GM23338 (cell line): Measurements from ENCODE around the gene OS9. TPM values are rescaled to one million over a fixed set of nuclear protein-coding genes. Genes with fewer than 3 reads are reported as not detected.

Source experiments
- ATAC-seq: fragments of 200-7000 bp; cut with Tn5 transposase; 3 replicates; pipeline ENCODE4 v1.9.1; 2020
- DNase-seq: peaks from one replicate; pipeline ENCODE4 v3.0.0-alpha.2; 2015; ENCODE audit warnings: low spot score
- H2AFZ ChIP-seq: fragments of 200-600 bp; sonication (generic); 2 replicates; pipeline ENCODE4 v1.8.0; 2016; ENCODE audit warnings: antibody characterized with exemption, mild to moderate bottlenecking, moderate library complexity
- H3F3A ChIP-seq: fragments of 200-600 bp; sonication (generic); replicated peaks from 2 replicates; pipeline ENCODE4 v1.8.0; 2017; ENCODE audit warnings: antibody characterized with exemption, mixed run types, low read depth
- H3K27ac ChIP-seq: fragments of 200-600 bp; sonication (generic); 2 replicates; pipeline ENCODE4 v1.6.1; 2016; ENCODE audit warnings: low read depth
- H3K27me3 ChIP-seq: fragments of 200-600 bp; sonication (generic); 2 replicates; pipeline ENCODE4 v1.8.0; 2016; ENCODE audit warnings: mild to moderate bottlenecking, mixed run types, moderate library complexity; ENCODE audit not compliant: insufficient read depth
- H3K36me3 ChIP-seq: fragments of 200-600 bp; sonication (generic); 2 replicates; pipeline ENCODE4 v1.8.0; 2016; ENCODE audit warnings: mild to moderate bottlenecking; ENCODE audit not compliant: insufficient read depth
- H3K4me1 ChIP-seq: fragments of 200-600 bp; sonication (generic); 2 replicates; pipeline ENCODE4 v1.8.0; 2016; ENCODE audit warnings: mild to moderate bottlenecking, moderate library complexity; ENCODE audit not compliant: insufficient read depth
- H3K4me2 ChIP-seq: fragments of 200-600 bp; sonication (generic); 2 replicates; pipeline ENCODE4 v1.7.1; 2017; ENCODE audit warnings: mixed run types
- H3K4me3 ChIP-seq: fragments of 200-600 bp; sonication (generic); 2 replicates; pipeline ENCODE4 v1.6.1; 2016; ENCODE audit warnings: mixed run types
- H3K79me2 ChIP-seq: fragments of 200-600 bp; sonication (generic); replicated peaks from 2 replicates; pipeline ENCODE4 v1.8.0; 2017; ENCODE audit warnings: mild to moderate bottlenecking; ENCODE audit not compliant: insufficient read depth
- H3K9me2 ChIP-seq: fragments of 200-600 bp; sonication (generic); 2 replicates; pipeline ENCODE4 v1.8.0; 2017; ENCODE audit not compliant: insufficient read depth
- H4K20me1 ChIP-seq: fragments of 200-600 bp; sonication (generic); replicated peaks from 2 replicates; pipeline ENCODE4 v1.8.0; 2017; ENCODE audit warnings: mild to moderate bottlenecking; ENCODE audit not compliant: insufficient read depth
- H3K27ac Mint-ChIP-seq: 2 replicates; pipeline ENCODE4 v1.8.0; 2020; ENCODE audit warnings: inconsistent platforms, mild to moderate bottlenecking, moderate library complexity, mixed read lengths
- H3K27me3 Mint-ChIP-seq: 3 replicates; pipeline ENCODE4 v1.8.0; 2022; ENCODE audit warnings: low read depth, mild to moderate bottlenecking, moderate library complexity, mixed read lengths, inconsistent platforms; ENCODE audit not compliant: insufficient read depth, poor library complexity
- H3K36me3 Mint-ChIP-seq: 3 replicates; pipeline ENCODE4 v1.8.0; 2021; ENCODE audit warnings: low read depth, mild to moderate bottlenecking, inconsistent platforms, moderate library complexity, mixed read lengths
- H3K4me1 Mint-ChIP-seq: 3 replicates; pipeline ENCODE4 v1.8.0; 2020; ENCODE audit warnings: mild to moderate bottlenecking, inconsistent platforms, mixed read lengths
- H3K4me3 Mint-ChIP-seq: 3 replicates; pipeline ENCODE4 v1.8.0; 2021; ENCODE audit warnings: moderate library complexity, mild to moderate bottlenecking, inconsistent platforms, mixed read lengths
- H3K9me3 Mint-ChIP-seq: 3 replicates; pipeline ENCODE4 v1.8.0; 2020; ENCODE audit warnings: moderate library complexity, mild to moderate bottlenecking, inconsistent platforms, mixed read lengths
- CREB1 ChIP-seq: fragments of 250-450 bp; sonication (Bioruptor Pico); IDR thresholded peaks from 2 replicates; pipeline ENCODE4 v1.5.0; 2020; ENCODE audit warnings: low read depth, mild to moderate bottlenecking, moderate library complexity
- EZH2 ChIP-seq: fragments of 200-600 bp; sonication (generic); IDR thresholded peaks from one replicate; pipeline ENCODE4 v1.8.0; 2017; ENCODE audit warnings: antibody characterized with exemption, mild to moderate bottlenecking, low read depth; ENCODE audit not compliant: unreplicated experiment
- EZH2phosphoT487 ChIP-seq: fragments of 200-600 bp; sonication (generic); IDR thresholded peaks from one replicate; pipeline ENCODE4 v1.8.1; 2018; ENCODE audit warnings: antibody characterized with exemption; ENCODE audit not compliant: unreplicated experiment
- JUNB ChIP-seq: IDR thresholded peaks from one replicate; pipeline ENCODE4 v1.6.1; 2016; ENCODE audit warnings: antibody characterized with exemption; ENCODE audit not compliant: unreplicated experiment
- NANOG ChIP-seq: IDR thresholded peaks from 2 replicates; pipeline ENCODE4 v1.6.1; 2016; ENCODE audit warnings: antibody characterized with exemption, borderline replicate concordance
- STAT1 ChIP-seq: IDR thresholded peaks from one replicate; pipeline ENCODE4 v1.6.1; 2016; ENCODE audit warnings: antibody characterized with exemption; ENCODE audit not compliant: unreplicated experiment
- polyA plus RNA-seq: library from polyadenylated mRNA; unstranded; fragments of >200 nt; fragmentation: Nextera tagmentation; extraction: Ambion mirVana; gene quantifications from 2 replicates; pipeline ENCODE4 v1.2.1, GENCODE V29; 2016
- total RNA-seq: library from RNA; depleted of rRNA; stranded (reverse); fragments of >200 nt; shearing (Covaris generic); gene quantifications from 2 replicates; pipeline ENCODE4 v1.2.3, GENCODE V29; 2014
- TF ChIP-seq, protein P1 (sequence below): IDR thresholded peaks from one replicate; pipeline ENCODE4 v1.6.1; 2018; ENCODE audit warnings: antibody characterized with exemption; ENCODE audit not compliant: unreplicated experiment
- TF ChIP-seq, protein P2 (sequence below), 2 experiments: fragments of 200-600 bp in 1 of 2; sonication (generic) in 1 of 2; conservative IDR thresholded peaks; 2 replicates each; pipeline versions ENCODE4 v1.5.1 to v1.6.1; 2016 to 2017; ENCODE audit warnings: antibody characterized with exemption in 2 of 2, low read depth in 2 of 2, mild to moderate bottlenecking in 2 of 2, moderate library complexity in 1 of 2

Gene OS9
- total and polyA plus RNA-seq, 2 experiments from 2014 or later = 27.5 to 79.7 TPM

GRCh38 chr12:57736741-57737466, 43.0 kb downstream of the OS9 start:
- H2AFZ ChIP-seq = no peak overlapping the region

GRCh38 chr12:57737467-57738460, 43.8 kb downstream of the OS9 start:
- peaks cover 10% of the 10 kb centered on the region for H3F3A ChIP-seq
- H3K9me2 ChIP-seq = no peaks in the 10 kb centered on the region
- no peak overlapping the region for H3K27ac ChIP-seq
- peaks cover 37% of the 10 kb centered on the region for H3K4me1 Mint-ChIP-seq
- H3K9me3 Mint-ChIP-seq = peaks cover 2% of the 10 kb centered on the region
- DNase-seq = peak; percentile 58
- H3K36me3 Mint-ChIP-seq = no peaks in the 10 kb centered on the region; the same call in 2 of the 3 replicates
- peak overlapping the region; percentile 62 for H3K4me3 ChIP-seq
- no peaks in the 10 kb centered on the region for H3K36me3 ChIP-seq
- peaks cover 19% of the 10 kb centered on the region for H3K4me1 ChIP-seq
- peak overlapping the region; percentile 91 for H3K4me2 ChIP-seq
- no peaks in the 10 kb centered on the region for H4K20me1 ChIP-seq
- TF ChIP-seq STAT1 (no peak), CREB1 (CRISPR knock-in tag) (no peak), JUNB (no peak), NANOG (no peak), EZH2 (peak; percentile 94), EZH2phosphoT487 (peak; percentile 72)
- TF ChIP-seq, protein P1, sequence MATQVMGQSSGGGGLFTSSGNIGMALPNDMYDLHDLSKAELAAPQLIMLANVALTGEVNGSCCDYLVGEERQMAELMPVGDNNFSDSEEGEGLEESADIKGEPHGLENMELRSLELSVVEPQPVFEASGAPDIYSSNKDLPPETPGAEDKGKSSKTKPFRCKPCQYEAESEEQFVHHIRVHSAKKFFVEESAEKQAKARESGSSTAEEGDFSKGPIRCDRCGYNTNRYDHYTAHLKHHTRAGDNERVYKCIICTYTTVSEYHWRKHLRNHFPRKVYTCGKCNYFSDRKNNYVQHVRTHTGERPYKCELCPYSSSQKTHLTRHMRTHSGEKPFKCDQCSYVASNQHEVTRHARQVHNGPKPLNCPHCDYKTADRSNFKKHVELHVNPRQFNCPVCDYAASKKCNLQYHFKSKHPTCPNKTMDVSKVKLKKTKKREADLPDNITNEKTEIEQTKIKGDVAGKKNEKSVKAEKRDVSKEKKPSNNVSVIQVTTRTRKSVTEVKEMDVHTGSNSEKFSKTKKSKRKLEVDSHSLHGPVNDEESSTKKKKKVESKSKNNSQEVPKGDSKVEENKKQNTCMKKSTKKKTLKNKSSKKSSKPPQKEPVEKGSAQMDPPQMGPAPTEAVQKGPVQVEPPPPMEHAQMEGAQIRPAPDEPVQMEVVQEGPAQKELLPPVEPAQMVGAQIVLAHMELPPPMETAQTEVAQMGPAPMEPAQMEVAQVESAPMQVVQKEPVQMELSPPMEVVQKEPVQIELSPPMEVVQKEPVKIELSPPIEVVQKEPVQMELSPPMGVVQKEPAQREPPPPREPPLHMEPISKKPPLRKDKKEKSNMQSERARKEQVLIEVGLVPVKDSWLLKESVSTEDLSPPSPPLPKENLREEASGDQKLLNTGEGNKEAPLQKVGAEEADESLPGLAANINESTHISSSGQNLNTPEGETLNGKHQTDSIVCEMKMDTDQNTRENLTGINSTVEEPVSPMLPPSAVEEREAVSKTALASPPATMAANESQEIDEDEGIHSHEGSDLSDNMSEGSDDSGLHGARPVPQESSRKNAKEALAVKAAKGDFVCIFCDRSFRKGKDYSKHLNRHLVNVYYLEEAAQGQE = no peak
- TF ChIP-seq, protein P2, sequence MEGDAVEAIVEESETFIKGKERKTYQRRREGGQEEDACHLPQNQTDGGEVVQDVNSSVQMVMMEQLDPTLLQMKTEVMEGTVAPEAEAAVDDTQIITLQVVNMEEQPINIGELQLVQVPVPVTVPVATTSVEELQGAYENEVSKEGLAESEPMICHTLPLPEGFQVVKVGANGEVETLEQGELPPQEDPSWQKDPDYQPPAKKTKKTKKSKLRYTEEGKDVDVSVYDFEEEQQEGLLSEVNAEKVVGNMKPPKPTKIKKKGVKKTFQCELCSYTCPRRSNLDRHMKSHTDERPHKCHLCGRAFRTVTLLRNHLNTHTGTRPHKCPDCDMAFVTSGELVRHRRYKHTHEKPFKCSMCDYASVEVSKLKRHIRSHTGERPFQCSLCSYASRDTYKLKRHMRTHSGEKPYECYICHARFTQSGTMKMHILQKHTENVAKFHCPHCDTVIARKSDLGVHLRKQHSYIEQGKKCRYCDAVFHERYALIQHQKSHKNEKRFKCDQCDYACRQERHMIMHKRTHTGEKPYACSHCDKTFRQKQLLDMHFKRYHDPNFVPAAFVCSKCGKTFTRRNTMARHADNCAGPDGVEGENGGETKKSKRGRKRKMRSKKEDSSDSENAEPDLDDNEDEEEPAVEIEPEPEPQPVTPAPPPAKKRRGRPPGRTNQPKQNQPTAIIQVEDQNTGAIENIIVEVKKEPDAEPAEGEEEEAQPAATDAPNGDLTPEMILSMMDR (conservative IDR thresholded peaks at IDR 0.05; ENCODE audit: low read depth in 2 of 2) = peak; percentile 8 to 53; a peak in 2 of 4 replicates
- H3K27ac Mint-ChIP-seq = no peak overlapping the region
- ATAC-seq = peak; percentile 12
- no peaks in the 10 kb centered on the region for H3K79me2 ChIP-seq
- H3K27me3 Mint-ChIP-seq = peaks cover 88% of the 10 kb centered on the region
- peak overlapping the region; percentile 79; the same call in 2 of the 3 replicates for H3K4me3 Mint-ChIP-seq
- H2AFZ ChIP-seq = no peak overlapping the region
- peaks cover 99% of the 10 kb centered on the region for H3K27me3 ChIP-seq

More at GRCh38 chr12:57736741-57737466, 43.0 kb downstream of the OS9 start:
- Histone ChIP-seq H3F3A (peaks cover 10% of the 10 kb centered on the region), H3K36me3 (no peaks in the 10 kb centered on the region), H3K4me3 (peak overlapping the region; percentile 62), H3K4me1 (peaks cover 19% of the 10 kb centered on the region), H3K79me2 (no peaks in the 10 kb centered on the region), H3K4me2 (peak overlapping the region; percentile 91), H4K20me1 (no peaks in the 10 kb centered on the region), H3K9me2 (no peaks in the 10 kb centered on the region), H3K27me3 (peaks cover 100% of the 10 kb centered on the region), H3K27ac (no peak overlapping the region)
- TF ChIP-seq EZH2 (peak; percentile 63), EZH2phosphoT487 (no peak)
- H3K27ac Mint-ChIP-seq = no peak overlapping the region
- DNase-seq (peak; percentile 46), ATAC-seq (peak; percentile 4)
- H3K9me3 Mint-ChIP-seq = peaks cover 2% of the 10 kb centered on the region
- no peaks in the 10 kb centered on the region; the same call in 2 of the 3 replicates for H3K36me3 Mint-ChIP-seq
- H3K4me3 Mint-ChIP-seq = peak overlapping the region; percentile 79
- peaks cover 90% of the 10 kb centered on the region for H3K27me3 Mint-ChIP-seq
- peaks cover 32% of the 10 kb centered on the region for H3K4me1 Mint-ChIP-seq
